ENCODE measurements around the gene TMEM135.
"Not testable (repeated sequence)": the region's sequence is repeated elsewhere in the genome, so short reads cannot be mapped to it uniquely, and the experiment has no call there.

Gene TMEM135

GRCh38 chr11:87176044-87176443 is 138.3 kb downstream of the TMEM135 start:
- Histone ChIP-seq H3K27me3 (ENCODE audit: insufficient read depth, low read length) (no peaks in the 10 kb centered on the region), H3K4me1 (ENCODE audit: insufficient read depth, low read length) (peaks cover 11% of the 10 kb centered on the region), H3K9ac (ENCODE audit: low read depth, low read length) (no peak overlapping the region), H3K27ac (ENCODE audit: low read depth, low read length) (no peak overlapping the region), H3K36me3 (ENCODE audit: insufficient read depth, low read length) (no peaks in the 10 kb centered on the region; the same call in 1 of the 2 replicates), H3K9me3 (ENCODE audit: insufficient read depth, low read depth, low read length) (peaks cover 12% of the 10 kb centered on the region), H3K4me3 (ENCODE audit: low read length) (no peak overlapping the region)
- 83% methylated on average over 2 of the region's 2 CpGs for WGBS

DNA sequence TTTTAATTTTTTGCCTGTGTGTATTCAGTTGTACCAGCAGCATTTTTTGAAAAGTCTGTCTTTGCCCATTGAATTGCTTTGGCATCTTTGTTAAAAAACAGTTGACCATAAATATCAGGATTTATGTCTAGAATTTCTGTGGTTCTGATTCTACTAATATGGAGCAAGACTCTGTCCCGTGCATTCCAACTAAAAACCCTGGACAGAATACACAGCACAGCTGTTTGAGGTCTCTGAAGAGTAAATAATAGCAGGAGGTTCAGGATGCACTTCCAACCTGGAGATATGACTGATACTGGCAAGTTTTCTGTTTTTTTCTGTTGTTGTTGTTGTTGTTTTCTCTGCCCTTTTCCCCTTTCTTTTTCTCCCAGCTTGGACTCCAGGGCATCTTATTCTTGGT is 141.9 kb downstream of the TMEM135 start:
- Histone ChIP-seq H3K4me1 (ENCODE audit: insufficient read depth, low read length) (peaks cover 7% of the 10 kb centered on the region), H3K27me3 (ENCODE audit: insufficient read depth, low read length) (no peaks in the 10 kb centered on the region), H3K9ac (ENCODE audit: low read depth, low read length) (no peak overlapping the region), H3K27ac (ENCODE audit: low read depth, low read length) (no peak overlapping the region), H3K9me3 (ENCODE audit: insufficient read depth, low read depth, low read length) (peaks cover 12% of the 10 kb centered on the region), H3K4me3 (ENCODE audit: low read length) (no peak overlapping the region), H3K36me3 (ENCODE audit: insufficient read depth, low read length) (no peaks in the 10 kb centered on the region; the same call in 1 of the 2 replicates)
- 100% methylated on average over 1 of the region's 1 CpG for WGBS

DNA sequence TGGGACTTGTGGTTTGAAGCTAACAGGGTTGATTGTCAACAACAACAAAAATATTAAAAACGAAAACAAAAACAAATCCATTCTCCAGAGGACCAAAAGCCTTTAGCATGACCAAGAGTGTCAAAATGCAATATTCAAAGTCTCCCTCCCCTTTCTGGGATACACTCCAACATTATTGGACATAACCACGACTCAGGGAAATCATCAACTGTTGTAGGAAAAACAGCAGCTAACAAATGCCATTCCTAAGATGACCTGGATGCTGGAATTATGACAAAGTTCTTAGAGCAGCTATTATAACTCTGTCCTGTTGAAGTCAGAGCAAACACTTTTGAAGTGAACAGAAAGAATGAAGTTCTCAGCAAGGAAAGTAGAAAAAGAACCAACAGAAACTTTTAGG is 143.0 kb downstream of the TMEM135 start:
- H3K9ac ChIP-seq (ENCODE audit: low read depth, low read length) = no peak overlapping the region
- WGBS = 94% methylated on average over 2 of the region's 2 CpGs
- no peaks in the 10 kb centered on the region for H3K27me3 ChIP-seq (ENCODE audit: insufficient read depth, low read length)
- no peak overlapping the region for H3K27ac ChIP-seq (ENCODE audit: low read depth, low read length)
- H3K9me3 ChIP-seq (ENCODE audit: insufficient read depth, low read depth, low read length) = peaks cover 12% of the 10 kb centered on the region
- H3K4me3 ChIP-seq (ENCODE audit: low read length) = no peak overlapping the region
- H3K4me1 ChIP-seq (ENCODE audit: insufficient read depth, low read length) = peaks cover 2% of the 10 kb centered on the region
- H3K36me3 ChIP-seq (ENCODE audit: insufficient read depth, low read length) = no peaks in the 10 kb centered on the region; the same call in 1 of the 2 replicates

DNA sequence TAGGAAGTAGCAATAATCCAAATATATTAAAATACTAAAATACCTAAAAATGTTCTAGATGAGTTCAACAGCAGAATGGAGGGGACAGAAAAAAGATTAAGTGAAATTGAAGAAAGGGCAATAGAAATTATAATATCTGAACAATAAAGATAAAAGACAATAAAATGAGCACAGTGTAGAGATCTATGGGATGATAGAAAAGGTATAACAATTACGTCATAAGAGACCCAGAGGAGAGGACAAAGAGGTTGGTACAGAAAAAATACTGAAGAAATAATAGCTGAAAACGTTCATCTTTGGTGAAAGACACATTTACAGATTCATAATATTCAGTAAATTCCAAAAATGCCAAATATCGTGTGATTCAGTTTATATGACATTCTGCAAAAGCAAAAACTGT is 143.4 kb downstream of the TMEM135 start:
- H3K9me3 ChIP-seq (ENCODE audit: insufficient read depth, low read depth, low read length) = peaks cover 12% of the 10 kb centered on the region
- 97% methylated on average over 3 of the region's 3 CpGs for WGBS
- H3K36me3 ChIP-seq (ENCODE audit: insufficient read depth, low read length) = no peaks in the 10 kb centered on the region; the same call in 1 of the 2 replicates

GRCh38 chr11:87185228-87185627 is 147.5 kb downstream of the TMEM135 start:
- 100% methylated on average over 1 of the region's 2 CpGs for WGBS
- Histone ChIP-seq H3K9me3 (ENCODE audit: insufficient read depth, low read depth, low read length) (no peaks in the 10 kb centered on the region), H3K36me3 (ENCODE audit: insufficient read depth, low read length) (no peaks in the 10 kb centered on the region), H3K4me3 (ENCODE audit: low read length) (no peak overlapping the region), H3K4me1 (ENCODE audit: insufficient read depth, low read length) (no peaks in the 10 kb centered on the region), H3K27me3 (ENCODE audit: insufficient read depth, low read length) (no peaks in the 10 kb centered on the region), H3K27ac (ENCODE audit: low read depth, low read length) (no peak overlapping the region), H3K9ac (ENCODE audit: low read depth, low read length) (no peak overlapping the region)

More for the DNA sequence above, 143.4 kb downstream of the TMEM135 start:
- Histone ChIP-seq H3K27me3 (ENCODE audit: insufficient read depth, low read length) (no peaks in the 10 kb centered on the region), H3K9ac (ENCODE audit: low read depth, low read length) (no peak overlapping the region), H3K27ac (ENCODE audit: low read depth, low read length) (no peak overlapping the region), H3K4me1 (ENCODE audit: insufficient read depth, low read length) (no peaks in the 10 kb centered on the region), H3K4me3 (ENCODE audit: low read length) (no peak overlapping the region)

- H3K36me3 ChIP-seq (ENCODE audit: insufficient read depth, low read length) = no peaks in the 10 kb centered on the region
- no peak overlapping the region for H3K9ac ChIP-seq (ENCODE audit: low read depth, low read length)
- 97% methylated on average over 2 of the region's 2 CpGs for WGBS
- H3K4me3 ChIP-seq (ENCODE audit: low read length) = no peak overlapping the region
- H3K4me1 ChIP-seq (ENCODE audit: insufficient read depth, low read length) = no peaks in the 10 kb centered on the region
- no peaks in the 10 kb centered on the region for H3K27me3 ChIP-seq (ENCODE audit: insufficient read depth, low read length)
- no peaks in the 10 kb centered on the region for H3K9me3 ChIP-seq (ENCODE audit: insufficient read depth, low read depth, low read length)
- no peak overlapping the region for H3K27ac ChIP-seq (ENCODE audit: low read depth, low read length)
These were observed 149.3 kb downstream of the TMEM135 start for GRCh38 chr11:87187076-87187475.

GRCh38 chr11:87187930-87188329 is 150.2 kb downstream of the TMEM135 start:
- Histone ChIP-seq H3K27ac (ENCODE audit: low read depth, low read length) (no peak overlapping the region), H3K9ac (ENCODE audit: low read depth, low read length) (no peak overlapping the region), H3K4me3 (ENCODE audit: low read length) (no peak overlapping the region), H3K27me3 (ENCODE audit: insufficient read depth, low read length) (no peaks in the 10 kb centered on the region), H3K36me3 (ENCODE audit: insufficient read depth, low read length) (no peaks in the 10 kb centered on the region), H3K4me1 (ENCODE audit: insufficient read depth, low read length) (no peaks in the 10 kb centered on the region), H3K9me3 (ENCODE audit: insufficient read depth, low read depth, low read length) (no peaks in the 10 kb centered on the region)
- WGBS = 93% methylated on average over 1 of the region's 2 CpGs

- H3K9me3 ChIP-seq (ENCODE audit: insufficient read depth, low read depth, low read length); H3K4me1 ChIP-seq (ENCODE audit: insufficient read depth, low read length); H3K36me3 ChIP-seq (ENCODE audit: insufficient read depth, low read length); H3K4me3 ChIP-seq (ENCODE audit: low read length); H3K27me3 ChIP-seq (ENCODE audit: insufficient read depth, low read length); H3K27ac ChIP-seq (ENCODE audit: low read depth, low read length); H3K9ac ChIP-seq (ENCODE audit: low read depth, low read length): not testable (repeated sequence)
- 93% methylated on average over 7 of the region's 8 CpGs for WGBS
These were observed 150.7 kb downstream of the TMEM135 start for GRCh38 chr11:87188396-87188795.

GRCh38 chr11:87188921-87189320 is 151.2 kb downstream of the TMEM135 start:
- not testable (repeated sequence) for H3K9me3 ChIP-seq (ENCODE audit: insufficient read depth, low read depth, low read length); H3K9ac ChIP-seq (ENCODE audit: low read depth, low read length); H3K27me3 ChIP-seq (ENCODE audit: insufficient read depth, low read length); H3K4me1 ChIP-seq (ENCODE audit: insufficient read depth, low read length); H3K4me3 ChIP-seq (ENCODE audit: low read length); H3K27ac ChIP-seq (ENCODE audit: low read depth, low read length); H3K36me3 ChIP-seq (ENCODE audit: insufficient read depth, low read length)
- WGBS = 98% methylated on average over 3 of the region's 3 CpGs

- Histone ChIP-seq H3K9me3 (ENCODE audit: insufficient read depth, low read depth, low read length) (no peaks in the 10 kb centered on the region), H3K4me1 (ENCODE audit: insufficient read depth, low read length) (no peaks in the 10 kb centered on the region), H3K27ac (ENCODE audit: low read depth, low read length) (no peak overlapping the region), H3K27me3 (ENCODE audit: insufficient read depth, low read length) (no peaks in the 10 kb centered on the region), H3K4me3 (ENCODE audit: low read length) (no peak overlapping the region), H3K9ac (ENCODE audit: low read depth, low read length) (no peak overlapping the region), H3K36me3 (ENCODE audit: insufficient read depth, low read length) (no peaks in the 10 kb centered on the region)
- WGBS = 100% methylated on average over 1 of the region's 1 CpG
These were observed 152.3 kb downstream of the TMEM135 start for GRCh38 chr11:87190071-87190470.

DNA sequence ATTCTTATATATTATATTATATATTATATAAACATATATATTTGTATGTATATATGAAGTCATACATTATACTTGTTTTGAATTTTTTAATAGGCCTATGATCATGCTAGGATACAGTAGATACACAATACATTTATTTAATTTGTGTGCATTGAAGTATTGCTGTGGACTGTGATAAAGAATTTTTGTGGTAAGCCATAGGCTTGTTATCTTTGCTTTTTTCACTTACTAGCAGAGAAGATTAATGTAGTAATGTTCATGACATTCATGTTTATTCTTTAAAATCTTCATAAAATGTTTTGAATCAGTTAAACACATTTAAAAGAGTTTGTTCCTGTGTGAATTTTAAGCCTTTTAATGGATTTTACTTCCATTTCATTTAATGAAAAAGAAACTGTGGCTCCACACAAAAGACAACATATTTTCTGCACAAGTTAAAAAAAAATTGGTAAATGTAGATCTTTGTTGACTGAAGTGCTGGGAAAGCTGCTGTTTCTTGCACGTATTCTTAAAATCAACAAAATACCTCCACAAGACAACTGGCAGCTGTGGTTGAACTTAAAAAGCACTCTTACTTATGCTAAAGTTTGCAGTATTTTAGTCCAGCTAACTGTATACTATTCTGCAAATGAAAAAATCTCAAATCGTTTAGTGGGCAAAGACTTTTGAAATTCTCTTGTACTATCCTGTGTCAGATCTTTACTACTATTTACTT is 156.2 kb downstream of the TMEM135 start:
- Histone ChIP-seq H3K27me3 (ENCODE audit: insufficient read depth, low read length) (no peaks in the 10 kb centered on the region), H3K27ac (ENCODE audit: low read depth, low read length) (no peak overlapping the region), H3K4me3 (ENCODE audit: low read length) (no peak overlapping the region), H3K9me3 (ENCODE audit: insufficient read depth, low read depth, low read length) (no peaks in the 10 kb centered on the region), H3K4me1 (ENCODE audit: insufficient read depth, low read length) (peaks cover 5% of the 10 kb centered on the region), H3K9ac (ENCODE audit: low read depth, low read length) (no peak overlapping the region), H3K36me3 (ENCODE audit: insufficient read depth, low read length) (no peaks in the 10 kb centered on the region)
- 86% methylated on average over 1 of the region's 2 CpGs for WGBS
